BLaER1 treated with 17β-estradiol and CSF1 and Interleukin-3, amounts not matched to agents 10 nM and 100 nM (cell line): ENCODE results near the gene MED13.
"Not testable (repeated sequence)": the region's sequence is repeated elsewhere in the genome, so short reads cannot be mapped to it uniquely, and the experiment has no call there.

Experiments used
- H3K27ac ChIP-seq, 11 experiments: shearing (Covaris generic); formaldehyde crosslinking; 2 replicates each; pipeline ENCODE4 v1.8.1; 2022
- H3K27me3 ChIP-seq, 11 experiments: shearing (Covaris generic); formaldehyde crosslinking; 2 replicates each; pipeline ENCODE4 v1.8.1; 2022
- H3K36me3 ChIP-seq, 11 experiments: shearing (Covaris generic); formaldehyde crosslinking; 2 replicates each; pipeline ENCODE4 v1.8.1; 2022
- H3K4me1 ChIP-seq, 10 experiments: shearing (Covaris generic); formaldehyde crosslinking; 2 replicates each; pipeline ENCODE4 v1.8.1; 2022
- H3K4me2 ChIP-seq, 11 experiments: shearing (Covaris generic); formaldehyde crosslinking; 2 replicates each; pipeline ENCODE4 v1.8.1; 2022
- H3K4me3 ChIP-seq, 10 experiments: shearing (Covaris generic); formaldehyde crosslinking; 2 replicates each; pipeline ENCODE4 v1.8.1; 2022
- H3K9ac ChIP-seq, 11 experiments: shearing (Covaris generic); formaldehyde crosslinking; 2 replicates each; pipeline ENCODE4 v1.8.1; 2022
- H3K9me3 ChIP-seq, 11 experiments: shearing (Covaris generic); formaldehyde crosslinking; replicated peaks in 1 of 11; 2 replicates each; pipeline ENCODE4 v1.8.1; 2022
- H4K20me1 ChIP-seq, 11 experiments: shearing (Covaris generic); formaldehyde crosslinking; 2 replicates each; pipeline ENCODE4 v1.8.1; 2022
- Cebpa-rat ChIP-seq, 11 experiments: shearing (Covaris generic); IDR thresholded peaks; 2 replicates each; pipeline ENCODE4 v1.8.1; 2022

Gene MED13

GRCh38 chr17:62001105-62001504 lies 64.0 kb downstream of the MED13 start:
- no peak overlapping the region for H3K9ac ChIP-seq
- no peaks in the 10 kb centered on the region for H3K9me3 ChIP-seq
- H3K4me3 ChIP-seq, result no peak overlapping the region
- H3K27me3 ChIP-seq, result no peaks in the 10 kb centered on the region
- peaks cover 66 to 95% (median 80%) of the 10 kb centered on the region in 11 experiments for H3K36me3 ChIP-seq
- H3K4me1 ChIP-seq, result peaks cover 0 to 4% (median 0%) of the 10 kb centered on the region in 10 experiments; a peak in 2 of 20 replicates
- H4K20me1 ChIP-seq, result peaks cover 50 to 100% (median 90%) of the 10 kb centered on the region in 11 experiments
- no peak for TF ChIP-seq Cebpa-rat (IDR thresholded peaks at IDR 0.05)
- no peak overlapping the region for H3K27ac ChIP-seq
- no peak overlapping the region for H3K4me2 ChIP-seq

DNA sequence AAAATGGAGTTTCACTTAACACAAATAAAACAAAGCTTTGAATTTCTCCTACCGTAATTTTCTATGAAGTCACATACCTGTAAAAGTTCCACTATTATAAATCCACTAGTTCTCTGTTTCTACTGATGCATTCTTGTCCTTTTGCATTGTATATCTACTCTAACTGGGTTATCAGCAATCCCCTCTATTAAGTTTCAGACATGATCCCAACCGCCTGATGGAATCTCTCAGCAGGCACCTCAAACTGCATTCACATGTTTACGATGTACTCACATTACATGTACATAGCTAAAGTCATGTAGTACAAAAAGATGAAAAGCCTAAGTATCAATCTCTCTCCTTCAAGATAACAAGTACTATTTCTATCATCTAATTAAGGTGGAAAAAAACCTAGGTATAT lies 64.9 kb downstream of the MED13 start:
- H3K4me3 ChIP-seq, result no peak overlapping the region
- no peak overlapping the region for H3K9ac ChIP-seq
- no peaks in the 10 kb centered on the region for H3K9me3 ChIP-seq
- H3K27me3 ChIP-seq, result no peaks in the 10 kb centered on the region
- no peak for TF ChIP-seq Cebpa-rat (IDR thresholded peaks at IDR 0.05)
- no peak overlapping the region for H3K27ac ChIP-seq
- peaks cover 64 to 95% (median 80%) of the 10 kb centered on the region in 11 experiments for H3K36me3 ChIP-seq
- no peak overlapping the region for H3K4me2 ChIP-seq
- H4K20me1 ChIP-seq, result peaks cover 46 to 100% (median 91%) of the 10 kb centered on the region in 11 experiments
- peaks cover 0 to 6% (median 0%) of the 10 kb centered on the region in 10 experiments; a peak in 1 of 20 replicates for H3K4me1 ChIP-seq

GRCh38 chr17:61998534-61998933 lies 66.5 kb downstream of the MED13 start:
- peaks cover 32 to 96% (median 77%) of the 10 kb centered on the region in 11 experiments for H4K20me1 ChIP-seq
- H3K27me3 ChIP-seq, H3K4me3 ChIP-seq, H3K27ac ChIP-seq, H3K9me3 ChIP-seq, H3K4me2 ChIP-seq, H3K4me1 ChIP-seq, H3K9ac ChIP-seq: not testable (repeated sequence)
- H3K36me3 ChIP-seq, result peaks cover 66 to 95% (median 80%) of the 10 kb centered on the region in 11 experiments

DNA sequence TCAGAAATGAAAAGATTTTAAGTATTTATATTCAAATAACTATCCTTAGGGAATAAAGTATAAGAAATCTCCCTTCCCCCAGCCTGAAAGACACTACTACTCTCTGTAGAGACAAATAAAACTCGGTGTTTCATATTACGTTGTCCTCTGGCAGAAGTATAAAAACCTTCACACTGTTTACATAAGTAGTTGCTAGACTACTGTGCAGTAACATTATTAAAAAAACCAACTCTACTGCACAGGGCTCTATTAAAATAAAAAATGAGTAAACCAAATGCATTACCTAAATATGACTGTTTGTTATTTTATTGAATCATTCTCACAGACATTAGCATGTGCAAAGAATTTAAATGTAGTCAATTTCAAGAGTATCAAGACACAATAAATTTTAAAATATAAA lies 67.4 kb downstream of the MED13 start:
- Histone ChIP-seq H3K27ac (no peak overlapping the region), H3K4me3 (no peak overlapping the region), H4K20me1 (peaks cover 29 to 95% (median 68%) of the 10 kb centered on the region in 11 experiments), H3K9me3 (no peaks in the 10 kb centered on the region), H3K27me3 (no peaks in the 10 kb centered on the region), H3K4me1 (peaks cover 0 to 6% (median 0%) of the 10 kb centered on the region in 10 experiments; a peak in 1 of 20 replicates), H3K9ac (no peak overlapping the region), H3K36me3 (peaks cover 66 to 95% (median 80%) of the 10 kb centered on the region in 11 experiments), H3K4me2 (no peak overlapping the region)
- TF ChIP-seq Cebpa-rat (IDR thresholded peaks at IDR 0.05), result no peak

- Histone ChIP-seq H3K36me3 (peaks cover 67 to 95% (median 81%) of the 10 kb centered on the region in 11 experiments), H3K4me3 (no peak overlapping the region), H3K27me3 (no peaks in the 10 kb centered on the region), H4K20me1 (peaks cover 29 to 93% (median 62%) of the 10 kb centered on the region in 11 experiments), H3K9me3 (no peaks in the 10 kb centered on the region), H3K27ac (no peak overlapping the region), H3K4me2 (no peak overlapping the region), H3K9ac (no peak overlapping the region), H3K4me1 (peaks cover 0 to 6% (median 0%) of the 10 kb centered on the region in 10 experiments; a peak in 1 of 20 replicates)
- no peak for TF ChIP-seq Cebpa-rat (IDR thresholded peaks at IDR 0.05)
Observed at GRCh38 chr17:61996916-61997605, 68.0 kb downstream of the MED13 start.

DNA sequence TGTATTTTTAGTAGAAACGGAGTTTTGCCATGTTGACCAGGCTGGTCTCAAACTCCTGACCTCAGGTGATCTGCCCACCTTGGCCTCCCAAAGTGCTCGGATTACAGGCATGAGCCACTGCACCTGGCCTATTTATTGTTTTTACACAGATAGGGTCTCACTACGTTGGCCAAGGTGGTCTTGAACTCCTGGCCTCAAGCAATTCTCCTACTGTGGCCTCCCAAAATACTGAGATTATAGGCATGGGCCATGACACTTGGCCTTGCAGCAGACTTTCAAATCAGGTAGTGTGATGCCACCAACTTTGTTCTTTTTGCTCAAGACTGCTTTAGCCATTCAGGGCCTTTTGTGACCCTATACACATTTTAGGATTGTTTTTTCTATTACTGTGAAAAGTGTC lies 75.6 kb downstream of the MED13 start:
- peaks cover 3 to 70% (median 21%) of the 10 kb centered on the region in 11 experiments; a peak in 15 of 22 replicates for H4K20me1 ChIP-seq
- no peak overlapping the region for H3K27ac ChIP-seq
- no peak overlapping the region for H3K4me2 ChIP-seq
- TF ChIP-seq Cebpa-rat (IDR thresholded peaks at IDR 0.05), result no peak
- H3K27me3 ChIP-seq, result no peaks in the 10 kb centered on the region
- no peaks in the 10 kb centered on the region for H3K9me3 ChIP-seq
- H3K4me1 ChIP-seq, result no peaks in the 10 kb centered on the region
- no peak overlapping the region for H3K4me3 ChIP-seq
- no peak overlapping the region for H3K9ac ChIP-seq
- peaks cover 90 to 100% (median 96%) of the 10 kb centered on the region in 11 experiments for H3K36me3 ChIP-seq

DNA sequence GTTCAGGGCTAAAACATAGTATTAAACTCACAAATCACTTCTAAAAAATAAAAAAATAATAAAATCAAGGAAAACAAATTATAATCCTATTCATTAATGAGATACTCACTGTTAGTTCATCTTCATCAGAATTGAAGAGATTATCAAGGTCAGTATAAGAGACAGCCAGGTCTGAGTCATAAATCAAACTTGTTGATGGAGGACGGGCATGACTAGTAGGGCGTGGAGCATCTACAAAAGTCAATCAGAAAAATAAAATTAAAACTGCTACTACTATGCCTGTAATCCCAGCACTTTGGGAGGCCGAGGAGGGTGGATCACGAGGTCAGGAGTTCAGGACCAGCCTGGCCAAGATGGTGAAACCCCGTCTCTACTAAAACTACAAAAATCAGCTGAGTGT lies 78.2 kb downstream of the MED13 start:
- peaks cover 3 to 58% (median 20%) of the 10 kb centered on the region in 11 experiments; a peak in 15 of 22 replicates for H4K20me1 ChIP-seq
- H3K27me3 ChIP-seq, result no peaks in the 10 kb centered on the region
- H3K27ac ChIP-seq, result no peak overlapping the region
- no peak overlapping the region for H3K9ac ChIP-seq
- no peaks in the 10 kb centered on the region for H3K4me1 ChIP-seq
- H3K4me3 ChIP-seq, result no peak overlapping the region
- peaks cover 88 to 100% (median 96%) of the 10 kb centered on the region in 11 experiments for H3K36me3 ChIP-seq
- no peak for TF ChIP-seq Cebpa-rat (IDR thresholded peaks at IDR 0.05)
- H3K4me2 ChIP-seq, result no peak overlapping the region
- no peaks in the 10 kb centered on the region for H3K9me3 ChIP-seq

- H3K4me3 ChIP-seq, result no peak overlapping the region
- no peaks in the 10 kb centered on the region for H3K4me1 ChIP-seq
- peaks cover 7 to 69% (median 21%) of the 10 kb centered on the region in 11 experiments; a peak in 19 of 22 replicates for H4K20me1 ChIP-seq
- no peak for TF ChIP-seq Cebpa-rat (IDR thresholded peaks at IDR 0.05)
- peaks cover 91 to 100% (median 99%) of the 10 kb centered on the region in 11 experiments for H3K36me3 ChIP-seq
- no peak overlapping the region for H3K27ac ChIP-seq
- H3K9me3 ChIP-seq, result no peaks in the 10 kb centered on the region
- no peaks in the 10 kb centered on the region for H3K27me3 ChIP-seq
- no peak overlapping the region for H3K9ac ChIP-seq
- no peak overlapping the region for H3K4me2 ChIP-seq
Observed at GRCh38 chr17:61984821-61985220, 80.3 kb downstream of the MED13 start.

- H3K27me3 ChIP-seq, result no peaks in the 10 kb centered on the region
- peaks cover 13 to 79% (median 39%) of the 10 kb centered on the region in 11 experiments; a peak in 19 of 22 replicates for H4K20me1 ChIP-seq
- H3K4me3 ChIP-seq, result no peak overlapping the region
- peaks cover 97 to 100% (median 99%) of the 10 kb centered on the region in 11 experiments for H3K36me3 ChIP-seq
- H3K9me3 ChIP-seq, result no peaks in the 10 kb centered on the region
- no peak overlapping the region for H3K27ac ChIP-seq
- no peak overlapping the region for H3K9ac ChIP-seq
- TF ChIP-seq Cebpa-rat (IDR thresholded peaks at IDR 0.05), result no peak
- H3K4me2 ChIP-seq, result no peak overlapping the region
- no peaks in the 10 kb centered on the region for H3K4me1 ChIP-seq
Observed at GRCh38 chr17:61981323-61981722, 83.8 kb downstream of the MED13 start.

DNA sequence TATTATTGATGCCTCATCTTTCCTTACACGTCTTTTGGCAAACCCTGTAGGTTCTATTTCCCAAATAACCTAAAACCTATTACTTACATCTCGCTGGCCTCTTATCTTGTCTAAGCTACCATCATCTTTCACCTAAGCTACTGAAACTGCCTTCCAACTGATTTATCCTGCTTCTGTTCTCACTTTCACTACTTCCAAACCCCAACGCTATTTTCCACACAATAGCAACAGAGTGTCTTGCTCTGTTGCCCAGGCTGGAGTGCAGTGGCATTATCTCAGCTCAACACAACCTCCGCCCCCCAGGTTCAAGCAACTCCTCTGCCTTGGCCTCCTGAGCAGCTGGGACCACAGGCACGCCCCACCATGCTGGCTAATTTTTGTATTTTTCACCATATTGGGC lies 84.5 kb downstream of the MED13 start:
- Histone ChIP-seq H3K9me3 (no peaks in the 10 kb centered on the region), H3K4me2 (no peak overlapping the region), H3K4me3 (no peak overlapping the region), H3K27ac (no peak overlapping the region), H3K36me3 (peaks cover 96 to 100% (median 99%) of the 10 kb centered on the region in 11 experiments), H3K27me3 (no peaks in the 10 kb centered on the region), H3K9ac (no peak overlapping the region), H3K4me1 (no peaks in the 10 kb centered on the region), H4K20me1 (peaks cover 13 to 79% (median 45%) of the 10 kb centered on the region in 11 experiments; a peak in 19 of 22 replicates)
- TF ChIP-seq Cebpa-rat (IDR thresholded peaks at IDR 0.05), result no peak
